ENCODE data around the gene NDUFB2. TPM values are rescaled to one million over a fixed set of nuclear protein-coding genes. Genes with fewer than 3 reads are reported as not detected.

Gene NDUFB2
- total RNA-seq, 1 experiment from 2014 or later = 337 TPM

Other genes starting within 250 kb of the NDUFB2 start
- gene MKRN1, start 217.2 kb upstream of the NDUFB2 start, total RNA-seq (2014; rRNA removed; shearing (Covaris generic); ENCODE audit: low replicate concordance) = 62.9 and 78.5 TPM in 2 replicates
- 0.34 and 0.75 TPM in 2 replicates for gene DENND2A, start 55.9 kb upstream of the NDUFB2 start, total RNA-seq (2014; rRNA removed; shearing (Covaris generic); ENCODE audit: low replicate concordance)
- 49.0 and 52.8 TPM in 2 replicates for gene ADCK2, start 23.8 kb upstream of the NDUFB2 start, total RNA-seq (2014; rRNA removed; shearing (Covaris generic); ENCODE audit: low replicate concordance)
- 6.5 and 11.2 TPM in 2 replicates for gene BRAF, start 228.2 kb downstream of the NDUFB2 start, total RNA-seq (2014; rRNA removed; shearing (Covaris generic); ENCODE audit: low replicate concordance)